ENCODE measurements around the gene OAT. TPM values are rescaled to one million over a fixed set of nuclear protein-coding genes. Genes with fewer than 3 reads are reported as not detected.

The OAT gene
- total and polyA plus RNA-seq, 10 of the 15 experiments (the other 5 are each of a cell fraction or from before 2014, with no cell fraction given): 1.2 to 9.8 (median 1.6) TPM

DNA sequence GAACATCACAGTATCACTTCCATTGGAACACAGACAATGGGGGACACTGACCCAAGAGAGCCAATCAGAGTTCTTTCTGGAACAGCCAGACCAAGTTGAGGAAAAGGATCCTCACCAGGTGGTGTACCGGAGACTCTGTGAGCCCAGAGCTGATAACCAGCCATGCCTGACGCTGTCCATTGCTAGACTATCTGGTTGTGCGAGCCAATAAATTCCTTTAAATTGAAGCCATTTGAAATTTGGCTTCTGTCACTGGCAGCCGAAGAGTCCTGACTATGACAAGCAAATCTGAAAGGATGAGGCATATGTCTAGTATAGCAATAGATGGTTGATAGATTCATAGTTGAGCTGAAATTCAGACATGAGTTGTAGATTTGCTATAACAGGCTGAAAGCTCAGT, 39.8 kb upstream of the OAT start (continued):
- no peak for TF ChIP-seq SUZ12 (IDR thresholded peaks at IDR 0.05; ENCODE audit: unreplicated experiment)
- no peak for TF ChIP-seq GATAD2B (conservative IDR thresholded peaks at IDR 0.05; ENCODE audit: low read depth)
- TF ChIP-seq, protein P1, sequence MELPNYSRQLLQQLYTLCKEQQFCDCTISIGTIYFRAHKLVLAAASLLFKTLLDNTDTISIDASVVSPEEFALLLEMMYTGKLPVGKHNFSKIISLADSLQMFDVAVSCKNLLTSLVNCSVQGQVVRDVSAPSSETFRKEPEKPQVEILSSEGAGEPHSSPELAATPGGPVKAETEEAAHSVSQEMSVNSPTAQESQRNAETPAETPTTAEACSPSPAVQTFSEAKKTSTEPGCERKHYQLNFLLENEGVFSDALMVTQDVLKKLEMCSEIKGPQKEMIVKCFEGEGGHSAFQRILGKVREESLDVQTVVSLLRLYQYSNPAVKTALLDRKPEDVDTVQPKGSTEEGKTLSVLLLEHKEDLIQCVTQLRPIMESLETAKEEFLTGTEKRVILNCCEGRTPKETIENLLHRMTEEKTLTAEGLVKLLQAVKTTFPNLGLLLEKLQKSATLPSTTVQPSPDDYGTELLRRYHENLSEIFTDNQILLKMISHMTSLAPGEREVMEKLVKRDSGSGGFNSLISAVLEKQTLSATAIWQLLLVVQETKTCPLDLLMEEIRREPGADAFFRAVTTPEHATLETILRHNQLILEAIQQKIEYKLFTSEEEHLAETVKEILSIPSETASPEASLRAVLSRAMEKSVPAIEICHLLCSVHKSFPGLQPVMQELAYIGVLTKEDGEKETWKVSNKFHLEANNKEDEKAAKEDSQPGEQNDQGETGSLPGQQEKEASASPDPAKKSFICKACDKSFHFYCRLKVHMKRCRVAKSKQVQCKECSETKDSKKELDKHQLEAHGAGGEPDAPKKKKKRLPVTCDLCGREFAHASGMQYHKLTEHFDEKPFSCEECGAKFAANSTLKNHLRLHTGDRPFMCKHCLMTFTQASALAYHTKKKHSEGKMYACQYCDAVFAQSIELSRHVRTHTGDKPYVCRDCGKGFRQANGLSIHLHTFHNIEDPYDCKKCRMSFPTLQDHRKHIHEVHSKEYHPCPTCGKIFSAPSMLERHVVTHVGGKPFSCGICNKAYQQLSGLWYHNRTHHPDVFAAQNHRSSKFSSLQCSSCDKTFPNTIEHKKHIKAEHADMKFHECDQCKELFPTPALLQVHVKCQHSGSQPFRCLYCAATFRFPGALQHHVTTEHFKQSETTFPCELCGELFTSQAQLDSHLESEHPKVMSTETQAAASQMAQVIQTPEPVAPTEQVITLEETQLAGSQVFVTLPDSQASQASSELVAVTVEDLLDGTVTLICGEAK (IDR thresholded peaks at IDR 0.05; ENCODE audit: borderline replicate concordance): no peak
- TF ChIP-seq, protein P2, sequence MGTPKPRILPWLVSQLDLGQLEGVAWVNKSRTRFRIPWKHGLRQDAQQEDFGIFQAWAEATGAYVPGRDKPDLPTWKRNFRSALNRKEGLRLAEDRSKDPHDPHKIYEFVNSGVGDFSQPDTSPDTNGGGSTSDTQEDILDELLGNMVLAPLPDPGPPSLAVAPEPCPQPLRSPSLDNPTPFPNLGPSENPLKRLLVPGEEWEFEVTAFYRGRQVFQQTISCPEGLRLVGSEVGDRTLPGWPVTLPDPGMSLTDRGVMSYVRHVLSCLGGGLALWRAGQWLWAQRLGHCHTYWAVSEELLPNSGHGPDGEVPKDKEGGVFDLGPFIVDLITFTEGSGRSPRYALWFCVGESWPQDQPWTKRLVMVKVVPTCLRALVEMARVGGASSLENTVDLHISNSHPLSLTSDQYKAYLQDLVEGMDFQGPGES (IDR thresholded peaks at IDR 0.05): no peak
- no peak for TF ChIP-seq RCOR1 (conservative IDR thresholded peaks at IDR 0.05; ENCODE audit: low read depth, low read length)
- TF ChIP-seq MTA3 (IDR thresholded peaks at IDR 0.05; ENCODE audit: borderline replicate concordance, low read length): no peak

DNA sequence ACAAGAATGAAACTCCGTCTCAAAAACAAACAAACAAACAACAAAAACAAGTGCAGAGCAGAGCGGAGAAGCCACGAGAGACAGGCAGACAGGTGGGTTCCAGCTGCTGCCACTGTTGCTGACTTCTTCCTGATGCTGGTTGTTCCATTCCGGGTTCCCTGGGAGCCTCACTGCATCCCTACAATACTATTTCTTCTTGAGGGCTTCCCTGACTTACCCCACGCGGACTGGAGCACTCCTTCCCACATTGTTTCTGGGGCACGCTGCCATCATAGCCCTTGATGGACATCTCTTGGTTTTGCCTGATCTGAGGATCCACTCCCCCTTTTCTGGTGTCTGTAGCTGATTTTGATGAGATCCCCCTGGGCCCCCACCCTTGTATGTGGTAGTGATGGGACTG, 36.7 kb upstream of the OAT start:
- no peaks in the 10 kb centered on the region for H3K9me3 ChIP-seq (replicated peaks; ENCODE audit: control insufficient read depth, insufficient read depth, low read length)
- no peak overlapping the region for H3K4me2 ChIP-seq (ENCODE audit: control insufficient read depth, insufficient read depth)
- TF ChIP-seq, protein P3, sequence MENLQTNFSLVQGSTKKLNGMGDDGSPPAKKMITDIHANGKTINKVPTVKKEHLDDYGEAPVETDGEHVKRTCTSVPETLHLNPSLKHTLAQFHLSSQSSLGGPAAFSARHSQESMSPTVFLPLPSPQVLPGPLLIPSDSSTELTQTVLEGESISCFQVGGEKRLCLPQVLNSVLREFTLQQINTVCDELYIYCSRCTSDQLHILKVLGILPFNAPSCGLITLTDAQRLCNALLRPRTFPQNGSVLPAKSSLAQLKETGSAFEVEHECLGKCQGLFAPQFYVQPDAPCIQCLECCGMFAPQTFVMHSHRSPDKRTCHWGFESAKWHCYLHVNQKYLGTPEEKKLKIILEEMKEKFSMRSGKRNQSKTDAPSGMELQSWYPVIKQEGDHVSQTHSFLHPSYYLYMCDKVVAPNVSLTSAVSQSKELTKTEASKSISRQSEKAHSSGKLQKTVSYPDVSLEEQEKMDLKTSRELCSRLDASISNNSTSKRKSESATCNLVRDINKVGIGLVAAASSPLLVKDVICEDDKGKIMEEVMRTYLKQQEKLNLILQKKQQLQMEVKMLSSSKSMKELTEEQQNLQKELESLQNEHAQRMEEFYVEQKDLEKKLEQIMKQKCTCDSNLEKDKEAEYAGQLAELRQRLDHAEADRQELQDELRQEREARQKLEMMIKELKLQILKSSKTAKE (IDR thresholded peaks at IDR 0.05; ENCODE audit: low read depth, poor library complexity, severe bottlenecking): no peak
- no peak for TF ChIP-seq FOS (IDR thresholded peaks at IDR 0.05; ENCODE audit: borderline replicate concordance, extremely low read depth, insufficient read length)
- no peak for TF ChIP-seq TCF7 (IDR thresholded peaks at IDR 0.05; ENCODE audit: borderline replicate concordance)
- TF ChIP-seq LARP7 (IDR thresholded peaks at IDR 0.05): no peak
- no peak for TF ChIP-seq MTA3 (IDR thresholded peaks at IDR 0.05; ENCODE audit: borderline replicate concordance, low read length)
- TF ChIP-seq ASH2L (IDR thresholded peaks at IDR 0.05; ENCODE audit: borderline replicate concordance, low read depth): no peak
- no peak for TF ChIP-seq NFIC (IDR thresholded peaks at IDR 0.05; ENCODE audit: low read depth, low read length)
- SMC1A ChIA-PET (ENCODE audit: uncharacterized antibody, unreplicated experiment): no interaction called here
- POLR2A ChIA-PET: no interaction called here
- no peak overlapping the region for H2AFZ ChIP-seq (ENCODE audit: control insufficient read depth, low read depth, low read length)
- H3K79me2 ChIP-seq (ENCODE audit: control insufficient read depth, insufficient read depth, low read length): no peaks in the 10 kb centered on the region
- no TSS peak for BruUV-seq (replicated peaks)
- no peaks in the 10 kb centered on the region for H4K20me1 ChIP-seq (ENCODE audit: control insufficient read depth, insufficient read depth)
- 35% methylated on average over 7 of the region's 7 CpGs for WGBS (ENCODE audit: insufficient coverage, insufficient replicate concordance, low lambda C conversion rate, missing lambda C conversion rate)
- RAD21 ChIA-PET (ENCODE audit: unreplicated experiment): no interaction called here
- H3K4me1 ChIP-seq (ENCODE audit: control insufficient read depth, insufficient read depth, low read length): no peaks in the 10 kb centered on the region
- in situ Hi-C loops (cut with MboI) (no loop called here), intact Hi-C loops (cut with micrococcal nuclease; ENCODE audit: unreplicated experiment) (no loop called here)
- no peak overlapping the region for H3K27ac ChIP-seq (ENCODE audit: control insufficient read depth, insufficient read depth)
- ATAC-seq: no peak
- no peaks in the 10 kb centered on the region for H3K36me3 ChIP-seq (ENCODE audit: control insufficient read depth in 2 of 2, insufficient read depth in 2 of 2, low read length in 1 of 2)
- no peak overlapping the region for H3K4me3 ChIP-seq
- no peak overlapping the region for H3K9ac ChIP-seq (ENCODE audit: control insufficient read depth, insufficient read depth, low read length)
- CTCF ChIA-PET: no interaction called here
- peaks cover 2 to 5% of the 10 kb centered on the region in 2 experiments; a peak in 3 of 4 replicates for H3K27me3 ChIP-seq (replicated peaks in 1 of 2; ENCODE audit: control insufficient read depth in 2 of 2, insufficient read depth in 2 of 2, low read length in 1 of 2)
- no peak for FAIRE-seq
- DNase-seq (ENCODE audit: low read depth, low spot score): no peak

Data from GM12878 (cell line).